HG02938 (cell line): ENCODE data around the gene PPP1R12B.
A peak's percentile ranks its signal among the peaks of the same experiment; 100 is the strongest.

Experiments
- ATAC-seq: cut with Tn5 transposase; IDR thresholded peaks from one replicate; pipeline ENCODE4 v1.9.1; 2021; ENCODE audit warnings: mild to moderate bottlenecking, moderate library complexity; ENCODE audit not compliant: unreplicated experiment

The PPP1R12B gene

GRCh38 chr1:202348509-202349205 lies at the start of gene PPP1R12B:
TSS of gene PPP1R12B (plus strand) at chr1:202348699. CDS start at chr1:202348852, 153 bp downstream.
- ATAC-seq: peak; percentile 91

- no peak for ATAC-seq
Observed at GRCh38 chr1:202302166-202302565, 46.3 kb upstream of the PPP1R12B start.

- ATAC-seq: no peak
Observed at GRCh38 chr1:202304375-202304774, 44.1 kb upstream of the PPP1R12B start.

- ATAC-seq: no peak
Observed at GRCh38 chr1:202305168-202305567, 43.3 kb upstream of the PPP1R12B start.

- no peak for ATAC-seq
Observed at GRCh38 chr1:202306535-202307345, 41.8 kb upstream of the PPP1R12B start.

GRCh38 chr1:202310071-202310725 lies 38.3 kb upstream of the PPP1R12B start:
- no peak for ATAC-seq

GRCh38 chr1:202310746-202311145 lies 37.8 kb upstream of the PPP1R12B start:
- ATAC-seq: no peak

GRCh38 chr1:202311875-202312635 lies 36.4 kb upstream of the PPP1R12B start:
- ATAC-seq: no peak

GRCh38 chr1:202315576-202316168 lies 32.8 kb upstream of the PPP1R12B start:
- no peak for ATAC-seq

- ATAC-seq: no peak
Observed at GRCh38 chr1:202316186-202316585, 32.3 kb upstream of the PPP1R12B start.

- ATAC-seq: no peak
Observed at GRCh38 chr1:202317941-202318925, 30.3 kb upstream of the PPP1R12B start.

- ATAC-seq: no peak
Observed at GRCh38 chr1:202319381-202320080, 29.0 kb upstream of the PPP1R12B start.

- no peak for ATAC-seq
Observed at GRCh38 chr1:202320081-202320405, 28.5 kb upstream of the PPP1R12B start.

GRCh38 chr1:202323731-202324130 lies 24.8 kb upstream of the PPP1R12B start:
- no peak for ATAC-seq

GRCh38 chr1:202324646-202325045 lies 23.9 kb upstream of the PPP1R12B start:
- no peak for ATAC-seq

GRCh38 chr1:202329891-202330290 lies 18.6 kb upstream of the PPP1R12B start:
- ATAC-seq: no peak

GRCh38 chr1:202333861-202334260 lies 14.6 kb upstream of the PPP1R12B start:
- no peak for ATAC-seq

GRCh38 chr1:202343652-202344349 lies 4.7 kb upstream of the PPP1R12B start:
- no peak for ATAC-seq
